GM19395 (cell line): ENCODE data around the gene MLF2.
"Not testable (repeated sequence)": the region's sequence is repeated elsewhere in the genome, so short reads cannot be mapped to it uniquely, and the experiment has no call there.

Source experiments
- ATAC-seq: cut with Tn5 transposase; IDR thresholded peaks from one replicate; pipeline ENCODE4 v1.9.1; 2021; ENCODE audit warnings: mild to moderate bottlenecking, moderate library complexity; ENCODE audit not compliant: unreplicated experiment

MLF2 gene

DNA sequence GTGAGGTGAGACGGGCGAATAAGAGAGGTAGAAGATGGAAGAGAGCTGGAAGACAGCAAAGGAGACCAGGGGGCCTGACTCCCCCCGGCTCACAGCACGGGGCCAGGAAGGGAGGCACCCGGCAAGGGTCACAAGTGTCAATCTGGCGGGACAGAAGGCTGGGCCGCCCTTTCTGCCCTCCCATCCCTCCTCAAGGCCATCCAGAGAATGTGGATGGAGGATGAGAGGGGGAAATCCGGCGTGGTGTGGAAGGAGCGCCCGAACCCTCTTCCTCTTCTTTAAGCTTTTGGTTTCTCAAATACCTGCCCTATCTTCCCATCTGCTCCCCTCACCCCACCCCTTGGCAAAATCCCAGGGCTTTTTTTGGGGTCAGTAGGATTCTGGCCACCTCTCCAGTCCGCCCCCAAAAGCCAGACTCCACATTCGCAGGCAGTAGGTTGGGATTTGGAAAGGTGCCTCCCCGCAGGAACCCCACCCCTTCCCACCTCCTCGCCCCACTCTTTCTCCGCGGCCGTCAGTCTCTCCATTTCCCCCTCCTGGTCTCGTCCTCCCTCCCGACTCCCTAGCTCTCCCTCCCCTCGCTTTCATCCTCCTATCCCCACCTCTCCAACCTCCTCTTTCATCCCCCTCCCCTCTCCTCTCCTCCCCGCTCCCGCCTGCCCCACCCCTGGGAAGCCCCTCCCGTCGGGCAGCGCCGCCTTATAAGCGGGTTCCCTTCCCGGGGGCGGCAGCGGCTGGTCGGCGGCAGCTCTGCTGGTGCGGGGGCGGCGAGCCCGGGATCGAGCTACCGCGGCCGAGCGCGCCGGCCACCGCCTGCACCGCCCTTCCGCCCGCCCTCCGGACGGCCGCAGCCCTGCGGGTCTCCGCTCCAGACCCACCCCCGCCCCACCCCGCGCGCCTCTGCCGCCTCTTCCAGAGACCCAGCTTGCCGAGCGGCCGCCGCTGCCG is 13.0 kb upstream of the MLF2 start, which contains the start of gene PTMS:
Gene PTMS (plus strand): TSS at position 730 of the 948 bp plus-strand sequence. CDS start 343 bp downstream, outside the sequence.
- ATAC-seq = no peak

DNA sequence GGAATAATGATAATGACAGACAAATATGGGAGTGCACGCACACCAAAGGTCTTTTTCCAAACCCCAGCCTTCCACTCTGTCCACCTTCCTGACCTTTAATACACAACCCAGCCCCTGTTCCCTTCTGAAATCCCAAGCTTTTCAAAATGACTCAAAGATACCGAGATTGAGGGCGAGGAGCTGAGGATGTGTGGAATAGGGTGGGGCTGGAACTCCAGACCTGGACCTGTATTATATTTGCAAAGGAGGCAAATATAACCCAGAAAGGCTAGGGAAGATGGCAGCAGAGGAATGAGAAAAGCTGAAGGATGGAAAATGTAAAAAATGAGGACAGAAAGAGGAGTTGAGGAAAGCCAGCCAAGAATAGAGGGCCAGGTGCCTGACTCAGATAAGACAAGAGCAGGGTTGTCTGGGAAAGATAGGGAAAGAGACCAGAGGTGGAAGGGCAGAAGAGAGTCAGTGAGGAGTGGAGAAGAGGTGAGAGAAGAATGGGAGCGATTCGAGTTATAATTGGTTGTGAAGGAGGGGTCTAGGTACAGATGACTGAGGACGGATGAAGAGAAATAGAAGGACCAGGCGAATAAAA is 12.2 kb upstream of the MLF2 start:
- ATAC-seq = no peak

DNA sequence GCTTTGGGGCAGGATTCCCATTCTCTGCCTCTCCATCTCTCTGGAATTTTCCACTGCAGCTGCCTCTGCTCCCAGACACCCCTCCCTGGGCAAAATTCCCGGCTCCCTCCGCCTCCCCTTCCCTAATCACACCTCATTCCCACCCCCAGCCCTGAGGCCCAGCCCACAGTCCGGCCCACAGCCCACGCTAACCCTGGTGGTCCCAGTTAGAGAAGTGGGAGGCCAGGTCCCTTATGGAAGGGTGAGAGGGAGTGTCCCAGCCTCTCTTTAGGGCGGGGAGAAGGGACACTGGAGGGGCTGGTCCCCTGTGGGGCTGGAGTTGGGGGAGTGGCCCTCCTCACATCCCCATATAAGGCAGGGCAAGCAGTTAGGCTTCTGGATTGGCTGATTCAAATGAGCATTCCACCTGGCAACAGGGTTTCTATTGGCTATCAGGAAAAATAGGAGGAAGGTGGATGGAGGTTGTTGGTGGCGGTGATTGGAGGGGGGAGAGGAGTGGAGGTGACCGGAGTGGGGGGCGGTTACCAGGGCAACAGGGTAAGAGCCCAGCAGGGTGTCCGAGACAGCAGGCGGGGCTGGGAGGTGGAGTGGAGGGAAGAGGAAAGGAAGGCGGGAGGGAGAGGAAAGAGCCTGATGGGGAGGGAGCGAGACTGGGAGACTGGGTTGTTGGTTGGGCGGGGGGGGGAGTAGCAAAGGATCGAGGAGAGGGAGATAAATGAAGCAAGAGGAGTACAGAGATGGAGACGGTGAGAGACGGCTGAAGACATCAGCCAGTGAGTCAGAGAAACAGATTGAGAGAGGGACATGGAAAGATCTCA is 11.3 kb upstream of the MLF2 start:
- peak; percentile 88 for ATAC-seq

DNA sequence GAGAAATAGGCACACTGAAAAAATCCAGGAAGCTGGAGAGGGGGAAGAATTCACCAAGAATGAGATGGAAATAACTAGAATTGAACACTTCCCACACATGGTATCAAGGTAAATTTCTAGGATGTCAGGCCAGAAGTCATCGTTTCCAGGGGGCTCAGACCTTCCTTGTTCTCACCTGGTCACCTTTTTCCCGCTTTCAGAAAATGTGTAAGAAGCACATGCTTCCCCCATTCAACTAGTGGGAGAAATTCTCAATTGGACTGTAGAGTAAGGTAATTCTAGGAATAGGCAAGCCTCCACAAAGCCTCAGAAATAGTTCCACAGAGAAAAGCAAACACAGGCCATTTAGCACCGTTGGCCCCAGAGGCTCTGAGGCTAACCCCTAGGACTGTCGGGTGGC is 10.4 kb upstream of the MLF2 start:
- ATAC-seq = no peak

DNA sequence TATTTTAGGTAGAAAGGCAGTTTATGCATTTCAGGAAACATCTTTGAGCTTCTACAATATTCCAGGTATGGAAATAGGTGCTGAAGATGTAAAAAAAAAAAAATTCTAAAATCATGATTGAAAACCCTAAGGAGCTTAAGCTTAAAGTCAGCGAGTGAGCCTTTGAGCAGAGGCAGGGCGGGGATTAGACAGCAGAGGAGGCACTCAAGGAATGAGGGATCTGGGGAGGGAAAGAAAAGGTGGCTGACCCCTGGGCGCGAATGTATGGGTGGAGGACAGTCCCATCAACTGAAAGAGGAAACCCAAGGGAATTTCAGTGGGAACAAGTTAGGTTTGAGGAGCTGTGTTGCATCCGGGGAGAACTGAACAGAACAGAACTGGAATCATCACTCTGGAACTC is 6.8 kb upstream of the MLF2 start:
- no peak for ATAC-seq

DNA sequence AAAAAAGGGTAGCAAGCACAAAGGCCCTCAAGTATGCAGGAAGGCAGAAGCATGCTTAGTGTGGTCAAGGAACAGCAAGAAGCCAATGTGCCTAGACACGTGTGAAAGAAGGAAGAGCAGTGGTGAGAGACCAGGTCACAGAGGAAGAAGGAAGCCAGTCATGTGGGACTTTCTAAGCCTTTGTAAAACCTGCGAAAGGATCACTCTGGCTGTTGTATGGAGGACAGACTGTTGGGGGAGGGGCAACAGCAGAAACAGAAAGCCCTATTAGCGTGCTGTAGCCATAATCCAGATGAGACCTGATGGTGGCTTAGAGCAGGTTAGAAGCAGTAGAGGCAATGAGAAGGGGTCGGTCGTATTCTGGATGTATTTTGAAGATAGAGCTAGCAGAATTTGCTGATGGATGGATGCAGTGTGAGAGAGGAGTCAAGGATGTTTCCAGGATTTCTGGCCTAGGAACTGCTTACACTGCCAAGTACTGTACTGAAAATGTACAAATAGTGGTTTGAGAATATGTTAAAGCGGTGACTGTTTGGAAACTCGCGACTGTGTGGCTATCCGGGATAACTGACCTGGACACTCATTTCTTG is 5.7 kb upstream of the MLF2 start:
- no peak for ATAC-seq

DNA sequence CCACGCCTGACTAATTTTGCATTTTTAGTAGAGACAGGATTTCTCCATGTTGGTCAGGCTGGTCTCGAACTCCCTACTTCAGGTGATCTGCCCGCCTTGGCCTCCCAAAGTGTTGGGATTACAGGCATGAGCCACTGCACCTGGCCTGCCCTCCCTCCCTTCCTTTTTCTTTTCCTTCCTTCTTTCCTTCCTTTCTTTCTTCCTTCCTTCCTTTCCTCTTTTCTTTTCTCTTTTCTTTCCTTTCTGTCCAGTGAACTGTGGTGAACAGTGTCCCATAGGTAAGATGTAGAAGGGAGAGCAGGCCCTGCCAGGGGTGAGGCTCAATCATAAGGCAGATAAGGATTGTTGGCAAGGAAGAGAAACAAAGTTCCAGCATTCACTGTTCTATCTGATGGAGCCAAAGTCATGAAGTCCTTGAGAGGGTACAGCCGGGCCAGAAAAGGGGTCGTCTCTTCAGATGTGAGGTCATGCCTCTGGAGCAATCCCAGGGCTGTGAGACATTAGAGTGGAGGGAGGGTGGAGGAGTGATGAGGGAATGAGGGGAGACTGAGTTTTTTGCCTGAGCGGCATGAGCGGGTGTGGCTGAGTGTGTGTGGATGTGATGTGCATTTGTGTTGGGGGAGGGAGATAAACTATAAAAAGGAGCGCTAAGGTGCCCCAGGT is 4.2 kb upstream of the MLF2 start:
- ATAC-seq = no peak

DNA sequence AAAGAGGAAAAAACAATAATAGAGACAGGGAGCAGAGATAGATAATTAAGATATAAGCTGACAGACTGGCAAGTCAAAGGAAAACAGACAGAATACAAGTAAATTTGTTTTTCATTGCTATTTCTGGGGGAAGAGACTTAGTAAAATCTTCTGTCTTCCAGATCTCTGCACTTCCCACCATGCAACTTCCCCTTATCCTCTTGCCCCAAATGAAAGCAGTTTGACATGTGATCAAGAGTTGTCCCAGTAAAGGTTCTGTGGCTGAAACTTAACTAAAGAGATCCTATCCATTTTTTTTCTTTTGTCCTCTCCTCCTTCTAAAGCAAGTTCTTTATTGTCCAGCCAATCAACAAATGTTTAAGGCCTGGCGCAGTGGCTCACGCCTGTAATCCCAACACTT is 1.5 kb upstream of the MLF2 start:
- ATAC-seq = no peak

DNA sequence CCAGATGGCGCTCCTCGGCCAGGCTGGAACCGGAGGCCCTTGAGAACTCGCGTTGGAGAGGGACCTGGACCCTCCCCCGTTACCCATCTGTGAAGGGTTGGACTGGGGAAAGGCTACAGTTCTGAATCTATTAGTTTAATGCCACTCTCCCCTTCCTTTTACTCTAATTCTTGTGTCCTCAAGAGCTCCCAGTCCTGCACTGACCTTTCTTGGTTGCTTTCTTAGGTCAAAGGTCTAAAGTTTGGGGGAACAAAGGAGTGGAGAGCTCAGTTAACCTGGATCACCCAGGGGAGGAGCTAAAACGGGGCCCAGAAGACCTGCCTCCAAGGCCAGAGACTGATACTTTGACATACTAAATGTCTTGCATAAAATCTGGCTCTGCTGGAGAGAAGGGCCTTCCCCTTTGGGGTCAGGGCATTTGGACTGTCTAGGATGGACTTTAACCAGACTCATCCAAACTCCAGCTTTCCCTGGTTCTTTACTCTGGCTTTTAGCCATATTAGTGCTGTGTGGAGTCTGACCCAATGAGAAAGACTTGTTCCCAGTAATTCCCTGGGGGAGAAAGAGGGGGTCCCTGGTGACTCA is 923 bp upstream of the MLF2 start:
- ATAC-seq = no peak

DNA sequence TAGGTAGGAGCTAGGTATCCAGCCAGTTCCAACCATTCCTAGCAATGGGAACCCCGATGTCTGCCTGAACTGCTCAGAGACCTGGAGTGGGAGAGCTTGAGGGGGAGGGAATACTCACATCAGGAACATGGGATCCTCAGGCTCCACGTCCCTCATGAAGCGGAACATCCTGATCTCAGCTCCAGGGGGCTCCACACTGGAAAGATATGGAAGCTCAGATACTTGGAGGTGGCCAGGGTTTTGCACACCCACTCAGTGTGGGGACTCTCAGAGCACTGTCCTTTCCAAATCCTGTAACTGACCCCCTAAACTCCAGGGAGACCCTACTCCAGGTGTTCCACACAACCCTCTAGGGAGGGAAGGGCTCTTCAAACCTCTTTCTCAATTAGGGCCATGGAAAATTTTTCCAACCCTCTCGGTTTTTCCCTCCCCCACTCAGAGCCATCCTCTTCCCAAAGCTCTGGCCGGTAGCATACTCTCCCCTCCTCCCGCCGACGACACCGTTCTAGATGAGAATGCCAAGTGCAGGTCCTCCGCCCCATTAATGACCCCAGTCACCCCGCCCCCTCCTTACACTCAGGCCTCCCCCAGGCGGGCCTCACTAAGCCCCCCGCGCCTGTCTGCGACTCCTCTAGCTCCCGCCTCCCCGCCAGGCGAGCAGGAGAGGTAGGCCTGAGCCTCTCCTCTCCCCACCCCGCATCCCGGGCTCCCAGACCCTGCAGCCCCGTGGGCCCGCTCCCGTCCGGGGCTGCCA is 597 bp downstream of the MLF2 start:
- peak; percentile 5 for ATAC-seq

DNA sequence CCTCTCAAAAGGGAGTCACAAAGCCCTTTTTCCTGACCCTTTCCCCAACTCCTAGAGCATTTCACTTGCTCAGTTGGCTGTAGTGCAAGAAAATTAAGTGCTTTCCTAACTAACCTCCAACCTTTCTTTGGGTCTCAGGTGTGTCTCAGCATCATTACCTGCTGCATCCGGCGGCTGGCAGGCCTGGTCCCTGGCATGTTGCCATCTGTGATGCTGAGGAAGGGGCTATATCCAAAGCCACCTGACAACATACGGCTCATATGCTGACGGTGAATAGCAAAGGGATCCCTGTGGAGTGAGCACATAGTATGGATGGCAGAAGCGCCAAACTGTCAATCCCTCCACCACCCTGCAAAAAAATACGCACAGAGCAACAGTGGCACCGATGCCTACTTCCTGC is 1.2 kb downstream of the MLF2 start:
- no peak for ATAC-seq

DNA sequence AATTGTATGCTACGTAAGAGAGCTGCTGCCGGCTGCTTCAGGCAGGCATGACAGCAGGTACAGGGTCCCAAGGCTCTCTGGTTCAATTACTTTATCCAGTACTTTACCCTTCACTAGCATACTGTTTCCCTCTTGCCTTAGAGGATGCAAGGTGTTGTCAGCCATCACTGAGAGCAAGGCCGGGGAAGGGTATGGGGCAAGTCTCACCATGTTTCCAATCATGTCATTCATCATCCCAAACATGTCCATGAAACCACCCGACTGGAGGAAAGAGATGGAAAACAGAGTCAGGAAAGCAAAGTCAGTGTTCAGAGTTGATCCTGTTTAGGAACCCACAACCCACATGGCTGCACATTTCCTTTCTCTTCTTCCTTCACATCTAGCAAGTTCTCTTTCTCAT is 2.4 kb downstream of the MLF2 start:
- ATAC-seq = no peak

DNA sequence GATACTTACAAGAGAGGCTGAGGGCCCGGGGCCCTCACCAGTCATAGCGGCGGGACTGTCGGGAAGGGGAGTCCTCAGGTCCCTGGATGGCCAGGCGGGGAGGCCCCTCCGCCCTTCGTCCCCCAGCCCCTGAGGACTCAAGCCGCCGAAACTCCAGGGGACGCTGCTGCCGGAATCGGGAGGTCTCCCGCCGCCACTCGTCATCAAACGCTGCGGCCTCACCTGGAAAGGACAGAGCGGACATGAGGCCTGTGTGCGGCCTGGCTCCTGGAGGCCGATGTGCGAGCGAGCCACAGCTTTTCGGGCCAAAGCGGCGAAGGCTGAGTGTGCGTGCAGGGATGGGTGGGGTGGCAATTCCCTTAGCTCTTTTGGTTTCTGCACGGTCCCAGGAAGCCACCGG is 4.2 kb downstream of the MLF2 start:
- no peak for ATAC-seq

DNA sequence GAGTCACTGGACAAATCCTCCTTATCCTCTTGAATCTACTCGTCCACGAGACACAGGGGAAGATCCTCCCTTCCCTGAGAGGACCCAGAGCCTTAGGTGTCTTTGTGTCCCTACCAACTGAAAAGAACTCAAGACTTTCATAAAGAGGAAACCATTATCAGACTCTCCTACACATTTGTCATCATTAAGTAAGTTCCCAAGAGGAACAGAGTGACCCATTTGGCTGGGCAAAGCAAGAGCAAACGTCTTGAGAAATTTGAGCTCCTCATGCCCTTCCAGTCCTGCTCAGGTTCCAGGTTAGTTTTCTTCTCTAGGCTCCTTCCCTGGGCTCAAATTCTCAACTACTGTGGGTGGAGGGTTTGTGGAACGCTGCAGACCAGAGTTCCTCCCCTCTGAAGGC is 5.7 kb downstream of the MLF2 start:
- no peak for ATAC-seq

DNA sequence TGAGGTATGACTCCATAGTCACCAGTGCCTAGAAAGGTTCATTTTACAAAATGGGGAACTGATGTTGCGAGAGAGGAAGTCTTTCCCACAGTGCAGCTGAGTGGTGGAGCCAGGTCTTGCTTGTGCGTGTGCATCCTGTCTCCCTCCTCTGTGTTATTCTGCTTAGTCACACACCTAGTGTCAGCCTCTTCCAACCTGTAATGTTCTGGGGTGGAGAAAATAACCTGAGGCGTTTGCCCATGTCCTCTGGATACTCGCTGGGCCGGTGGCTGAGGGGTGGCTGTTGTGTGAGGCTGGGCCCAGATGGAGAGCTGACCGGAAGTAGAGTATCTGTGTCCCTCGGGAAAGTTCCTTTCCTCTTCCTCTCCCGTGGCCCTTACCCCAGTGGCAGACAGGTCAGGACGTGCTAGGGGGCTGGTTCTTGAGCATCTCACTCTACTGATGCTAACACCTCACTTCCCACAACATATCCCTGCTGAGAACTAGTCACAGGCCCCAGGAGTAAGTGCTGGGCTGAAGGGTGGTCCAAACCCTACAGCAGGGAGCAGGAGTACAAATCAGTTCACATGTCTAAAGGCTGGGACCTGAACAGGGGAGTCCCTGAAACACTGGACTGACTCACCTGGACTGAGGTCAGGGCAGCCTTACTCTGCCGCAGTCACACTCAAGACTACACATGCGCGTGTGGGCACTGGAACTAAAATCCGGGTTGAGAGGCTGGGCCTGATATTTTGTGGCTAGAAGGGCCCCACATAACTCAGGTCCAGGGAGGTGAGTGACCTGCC is 7.0 kb downstream of the MLF2 start:
- no peak for ATAC-seq

DNA sequence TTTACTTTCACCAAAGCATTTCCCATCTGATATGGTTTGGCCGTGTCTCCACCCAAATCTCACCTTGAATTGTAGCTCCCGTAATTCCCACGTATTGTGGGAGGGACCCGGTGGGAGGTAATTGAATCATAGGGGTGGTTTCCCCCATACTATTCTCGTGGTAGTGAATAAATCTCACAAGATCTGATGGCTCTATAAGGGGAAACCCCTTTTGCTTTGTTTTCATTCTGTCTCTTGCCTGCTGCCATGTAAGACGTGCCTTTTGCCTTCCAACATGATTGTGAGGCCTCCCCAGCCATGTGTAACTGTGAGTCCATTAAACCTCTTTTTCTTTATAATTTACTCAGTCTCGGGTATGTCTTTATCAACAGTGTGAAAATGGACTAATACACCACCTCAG is 9.6 kb downstream of the MLF2 start:
- ATAC-seq = not testable (repeated sequence)

DNA sequence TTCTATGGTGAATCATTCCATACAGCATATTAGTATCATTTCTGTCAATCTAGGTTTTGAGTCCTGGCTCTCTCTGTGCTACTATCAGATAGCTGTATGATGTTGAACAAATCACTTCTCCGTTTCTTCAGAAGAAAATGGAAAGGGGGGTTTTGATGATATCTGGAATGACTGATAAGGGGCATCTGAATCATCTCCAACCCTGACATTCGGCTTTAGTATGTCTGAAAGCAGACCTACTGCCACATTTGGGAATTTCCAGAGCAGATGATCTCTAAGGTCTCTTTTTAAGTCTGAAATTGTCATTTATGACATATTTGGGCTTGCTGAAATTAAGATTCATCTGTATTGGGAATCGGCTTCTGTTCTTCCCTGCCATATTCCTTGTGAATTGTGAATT is 10.1 kb downstream of the MLF2 start:
- ATAC-seq = no peak

DNA sequence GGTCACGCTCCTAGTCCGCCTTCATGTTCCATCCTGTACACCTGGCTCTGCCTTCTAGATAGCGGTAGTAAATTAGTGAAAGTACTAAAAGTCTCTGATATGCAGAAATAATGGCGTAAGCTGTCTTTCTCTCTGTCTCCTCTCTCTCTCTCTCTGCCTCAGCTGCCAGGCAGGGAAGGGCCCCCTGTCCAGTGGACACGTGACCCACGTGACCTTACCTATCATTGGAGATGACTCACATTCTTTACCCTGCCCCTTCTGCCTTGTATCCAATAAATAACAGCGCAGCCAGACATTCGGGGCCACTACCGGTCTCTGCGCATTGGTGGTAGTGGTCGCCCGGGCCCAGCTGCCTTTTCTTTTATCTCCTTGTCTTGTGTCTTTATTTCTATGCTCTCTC is 10.9 kb downstream of the MLF2 start:
- ATAC-seq = not testable (repeated sequence)

DNA sequence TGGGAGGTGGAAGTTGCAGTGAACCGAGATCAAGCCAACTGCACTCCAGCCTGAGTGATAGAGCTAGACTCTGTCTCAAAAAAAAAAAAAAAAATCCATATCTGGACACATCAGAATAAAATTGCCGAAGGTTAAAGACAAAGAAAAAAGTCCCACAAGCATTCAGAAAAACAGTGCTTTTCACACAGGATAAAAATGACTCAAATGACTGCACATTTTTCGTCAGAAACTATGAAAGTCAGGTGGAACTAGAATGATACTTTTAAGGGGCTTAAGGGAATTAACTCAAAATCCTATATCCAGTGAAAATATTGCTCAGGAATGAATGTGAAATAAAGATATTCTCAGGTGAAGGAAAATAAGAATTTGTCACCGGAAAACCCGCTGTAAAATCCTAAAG is 16.2 kb downstream of the MLF2 start:
- ATAC-seq = no peak
